Naive thymus-derived CD4-positive, alpha-beta T cell (primary cell): Measurements from ENCODE around the gene RCAN1. TPM values are rescaled to one million over a fixed set of nuclear protein-coding genes. Genes with fewer than 3 reads are reported as not detected.

ENCODE experiments used
- ATAC-seq: fragments of 150-1000 bp; cut with Tn5 transposase; 2 replicates; pipeline ENCODE4 v1.10.0; 2021; ENCODE audit warnings: mild to moderate bottlenecking, moderate library complexity
- CTCF ChIA-PET: fragments of 350-600 bp; sonication (Branson Sonifier 250); formaldehyde crosslinking; loops from one replicate; lab custom pipeline; 2021; ENCODE audit warnings: antibody characterized with exemption; lab: Charles Lee
- POLR2A ChIA-PET: fragments of 350-600 bp; sonication (Branson Sonifier 250); formaldehyde crosslinking; loops from one replicate; lab custom pipeline; 2021; ENCODE audit warnings: antibody characterized with exemption, inconsistent platforms; lab: Charles Lee
- DNase-seq, 9 donors: peaks; one replicate each; pipeline versions ENCODE4 v3.0.0 to v3.0.0-alpha.2; 2020 to 2022; ENCODE audit warnings: mixed read lengths in 1 of 9
- H3K27ac ChIP-seq: one replicate; pipeline ENCODE4 v1.7.0; 2013; ENCODE audit warnings: mild to moderate bottlenecking, low read depth, low read length, moderate library complexity
- H3K27me3 ChIP-seq, 2 donors: one replicate each; pipeline ENCODE4 v1.7.0; 2013; ENCODE audit warnings: low read length in 2 of 2, mild to moderate bottlenecking in 2 of 2, moderate library complexity in 2 of 2; ENCODE audit not compliant: control insufficient read depth in 2 of 2, insufficient read depth in 2 of 2
- H3K36me3 ChIP-seq, 3 experiments: 1 replicate in 2 of 3; 2 replicates in 1 of 3; pipeline ENCODE4 v1.7.0; 2013; ENCODE audit warnings: low read length in 3 of 3, mild to moderate bottlenecking in 3 of 3, moderate library complexity in 1 of 3; ENCODE audit not compliant: insufficient read depth in 3 of 3, control insufficient read depth in 2 of 3
- H3K4me1 ChIP-seq, 2 donors: one replicate each; pipeline ENCODE4 v1.7.0; 2013; ENCODE audit warnings: low read length in 2 of 2, mild to moderate bottlenecking in 2 of 2, moderate library complexity in 1 of 2; ENCODE audit not compliant: control insufficient read depth in 2 of 2, insufficient read depth in 2 of 2
- H3K4me3 ChIP-seq: 2 replicates; pipeline ENCODE4 v1.7.0; 2013; ENCODE audit warnings: mild to moderate bottlenecking, low read length
- H3K9me3 ChIP-seq, 3 experiments: 1 replicate in 2 of 3; 2 replicates in 1 of 3; pipeline ENCODE4 v1.7.0; 2013; ENCODE audit warnings: low read length in 3 of 3; ENCODE audit not compliant: control insufficient read depth in 2 of 3
- H3K27ac Mint-ChIP-seq, 9 donors: one replicate each; pipeline ENCODE4 v1.8.0; 2020 to 2022; ENCODE audit warnings: mixed read lengths in 9 of 9, mild to moderate bottlenecking in 8 of 9, moderate library complexity in 5 of 9, inconsistent platforms in 2 of 9
- H3K27me3 Mint-ChIP-seq, 5 donors: one replicate each; pipeline ENCODE4 v1.8.0; 2021 to 2022; ENCODE audit warnings: mixed read lengths in 5 of 5, mild to moderate bottlenecking in 1 of 5
- H3K36me3 Mint-ChIP-seq, 5 donors: one replicate each; pipeline ENCODE4 v1.8.0; 2020 to 2022; ENCODE audit warnings: mixed read lengths in 5 of 5, mild to moderate bottlenecking in 3 of 5, inconsistent platforms in 1 of 5
- H3K4me1 Mint-ChIP-seq, 7 donors: one replicate each; pipeline ENCODE4 v1.8.0; 2020 to 2022; ENCODE audit warnings: mixed read lengths in 7 of 7, mild to moderate bottlenecking in 3 of 7, inconsistent platforms in 1 of 7
- H3K4me3 Mint-ChIP-seq, 10 donors: one replicate each; pipeline ENCODE4 v1.8.0; 2020 to 2022; ENCODE audit warnings: mild to moderate bottlenecking in 10 of 10, mixed read lengths in 10 of 10, moderate library complexity in 6 of 10, inconsistent platforms in 2 of 10
- H3K9me3 Mint-ChIP-seq, 11 donors: one replicate each; pipeline ENCODE4 v1.8.0; 2020 to 2022; ENCODE audit warnings: mixed read lengths in 11 of 11, mild to moderate bottlenecking in 4 of 11, inconsistent platforms in 1 of 11, moderate library complexity in 1 of 11
- intact Hi-C, 2 donors: fragments of 100-400 bp; cut with micrococcal nuclease; formaldehyde crosslinking; loops; one replicate each; pipeline ENCODE4 v1.15.1; 2023
- polyA plus RNA-seq, 2 donors: library from polyadenylated mRNA; unstranded; fragments of 300-500 nt; fragmentation: Illumina TruSeq; gene quantifications; one replicate each; pipeline ENCODE4 v1.2.3, GENCODE V29; 2021
- total RNA-seq, 6 experiments: library from RNA in 5 of 6; stranded (reverse) in 5 of 6; gene quantifications; 1 replicate in 5 of 6; 2 replicates in 1 of 6; pipeline ENCODE4 v1.2.3 and lab custom pipeline; 2021 to 2026

Gene RCAN1
- total and polyA plus RNA-seq, 7 experiments from 2014 or later, result 3.0 to 15.3 (median 5.0) TPM

- POLR2A ChIA-PET, result no interaction called here
- no peaks in the 10 kb centered on the region for H3K4me1 ChIP-seq
- H3K9me3 Mint-ChIP-seq, result peaks cover 0 to 5% (median 0%) of the 10 kb centered on the region in 11 donors
- no peaks in the 10 kb centered on the region for H3K9me3 ChIP-seq
- peak overlapping the region in 1 of 9 donors; percentile 12 for H3K27ac Mint-ChIP-seq
- no peaks in the 10 kb centered on the region for H3K36me3 ChIP-seq
- H3K4me3 Mint-ChIP-seq, result no peak overlapping the region
- peaks cover 0 to 7% (median 0%) of the 10 kb centered on the region in 7 donors for H3K4me1 Mint-ChIP-seq
- ATAC-seq (no peak), DNase-seq (no peak)
- CTCF ChIA-PET, result no interaction called here
- H3K27me3 ChIP-seq, result no peaks in the 10 kb centered on the region
- intact Hi-C loops, result no loop called here
- peaks cover 0 to 11% (median 0%) of the 10 kb centered on the region in 5 donors for H3K36me3 Mint-ChIP-seq
- H3K4me3 ChIP-seq, result no peak overlapping the region
- H3K27me3 Mint-ChIP-seq, result no peaks in the 10 kb centered on the region
- no peak overlapping the region for H3K27ac ChIP-seq
These were observed 71.9 kb downstream of the RCAN1 start for GRCh38 chr21:34543017-34543416.

GRCh38 chr21:34540206-34540605 lies 74.7 kb downstream of the RCAN1 start:
- Mint-ChIP-seq H3K36me3 (peaks cover 0 to 14% (median 6%) of the 10 kb centered on the region in 5 donors), H3K4me3 (no peak overlapping the region), H3K9me3 (peaks cover 0 to 5% (median 0%) of the 10 kb centered on the region in 11 donors), H3K27me3 (no peaks in the 10 kb centered on the region), H3K4me1 (no peaks in the 10 kb centered on the region), H3K27ac (no peak overlapping the region)
- H3K36me3 ChIP-seq, result no peaks in the 10 kb centered on the region
- no peaks in the 10 kb centered on the region for H3K4me1 ChIP-seq
- POLR2A ChIA-PET, result no interaction called here
- intact Hi-C loops, result no loop called here
- DNase-seq (no peak), ATAC-seq (no peak)
- H3K27me3 ChIP-seq, result no peaks in the 10 kb centered on the region
- no peak overlapping the region for H3K4me3 ChIP-seq
- no peaks in the 10 kb centered on the region for H3K9me3 ChIP-seq
- H3K27ac ChIP-seq, result no peak overlapping the region
- CTCF ChIA-PET, result no interaction called here

GRCh38 chr21:34537838-34538237 lies 77.1 kb downstream of the RCAN1 start:
- Mint-ChIP-seq H3K4me1 (peaks cover 0 to 10% (median 0%) of the 10 kb centered on the region in 7 donors), H3K27me3 (no peaks in the 10 kb centered on the region), H3K36me3 (peaks cover 0 to 18% (median 6%) of the 10 kb centered on the region in 5 donors), H3K4me3 (no peak overlapping the region), H3K27ac (no peak overlapping the region), H3K9me3 (peaks cover 0 to 1% (median 0%) of the 10 kb centered on the region in 11 donors)
- H3K36me3 ChIP-seq, result no peaks in the 10 kb centered on the region
- no peak for ATAC-seq
- intact Hi-C loops, result no loop called here
- H3K27ac ChIP-seq, result no peak overlapping the region
- no peak for DNase-seq
- H3K27me3 ChIP-seq, result no peaks in the 10 kb centered on the region
- CTCF ChIA-PET, result no interaction called here
- POLR2A ChIA-PET, result no interaction called here
- no peak overlapping the region for H3K4me3 ChIP-seq
- H3K9me3 ChIP-seq, result no peaks in the 10 kb centered on the region
- no peaks in the 10 kb centered on the region for H3K4me1 ChIP-seq

GRCh38 chr21:34536820-34537219 lies 78.1 kb downstream of the RCAN1 start:
- ATAC-seq, result no peak
- Histone ChIP-seq H3K4me1 (no peaks in the 10 kb centered on the region), H3K27me3 (no peaks in the 10 kb centered on the region), H3K27ac (no peak overlapping the region), H3K4me3 (no peak overlapping the region), H3K36me3 (no peaks in the 10 kb centered on the region), H3K9me3 (no peaks in the 10 kb centered on the region)
- ChIA-PET CTCF (no interaction called here), POLR2A (no interaction called here)
- no peak overlapping the region for H3K4me3 Mint-ChIP-seq
- no peak overlapping the region for H3K27ac Mint-ChIP-seq
- intact Hi-C loops, result no loop called here
- no peaks in the 10 kb centered on the region for H3K27me3 Mint-ChIP-seq
- DNase-seq, result no peak
- peaks cover 0 to 10% (median 0%) of the 10 kb centered on the region in 7 donors for H3K4me1 Mint-ChIP-seq
- H3K36me3 Mint-ChIP-seq, result peaks cover 0 to 14% (median 0%) of the 10 kb centered on the region in 5 donors
- peaks cover 0 to 1% (median 0%) of the 10 kb centered on the region in 11 donors for H3K9me3 Mint-ChIP-seq

GRCh38 chr21:34536311-34536710 lies 78.6 kb downstream of the RCAN1 start:
- Mint-ChIP-seq H3K27ac (no peak overlapping the region), H3K36me3 (peaks cover 0 to 14% (median 4%) of the 10 kb centered on the region in 5 donors), H3K9me3 (peaks cover 0 to 2% (median 0%) of the 10 kb centered on the region in 11 donors), H3K4me3 (no peak overlapping the region), H3K27me3 (no peaks in the 10 kb centered on the region), H3K4me1 (peaks cover 0 to 10% (median 0%) of the 10 kb centered on the region in 7 donors)
- Histone ChIP-seq H3K9me3 (no peaks in the 10 kb centered on the region), H3K36me3 (no peaks in the 10 kb centered on the region), H3K4me3 (no peak overlapping the region), H3K4me1 (no peaks in the 10 kb centered on the region), H3K27me3 (no peaks in the 10 kb centered on the region), H3K27ac (no peak overlapping the region)
- intact Hi-C loops, result no loop called here
- DNase-seq, result no peak
- no peak for ATAC-seq
- CTCF ChIA-PET, result no interaction called here
- POLR2A ChIA-PET, result no interaction called here

- ATAC-seq (no peak), DNase-seq (no peak)
- Histone ChIP-seq H3K9me3 (no peaks in the 10 kb centered on the region), H3K4me3 (no peak overlapping the region), H3K4me1 (no peaks in the 10 kb centered on the region), H3K27me3 (no peaks in the 10 kb centered on the region), H3K36me3 (no peaks in the 10 kb centered on the region), H3K27ac (no peak overlapping the region)
- ChIA-PET POLR2A (no interaction called here), CTCF (no interaction called here)
- peaks cover 0 to 14% (median 6%) of the 10 kb centered on the region in 5 donors for H3K36me3 Mint-ChIP-seq
- intact Hi-C loops, result no loop called here
- H3K27me3 Mint-ChIP-seq, result no peaks in the 10 kb centered on the region
- no peak overlapping the region for H3K27ac Mint-ChIP-seq
- peaks cover 0 to 6% (median 0%) of the 10 kb centered on the region in 11 donors for H3K9me3 Mint-ChIP-seq
- peaks cover 0 to 10% (median 0%) of the 10 kb centered on the region in 7 donors for H3K4me1 Mint-ChIP-seq
- H3K4me3 Mint-ChIP-seq, result no peak overlapping the region
These were observed 79.0 kb downstream of the RCAN1 start for GRCh38 chr21:34535886-34536285.

- Mint-ChIP-seq H3K4me1 (peaks cover 0 to 10% (median 0%) of the 10 kb centered on the region in 7 donors), H3K9me3 (peaks cover 0 to 6% (median 0%) of the 10 kb centered on the region in 11 donors), H3K4me3 (no peak overlapping the region), H3K27ac (no peak overlapping the region), H3K27me3 (no peaks in the 10 kb centered on the region), H3K36me3 (peaks cover 0 to 14% (median 6%) of the 10 kb centered on the region in 5 donors)
- Histone ChIP-seq H3K4me3 (no peak overlapping the region), H3K27ac (no peak overlapping the region), H3K27me3 (no peaks in the 10 kb centered on the region), H3K9me3 (no peaks in the 10 kb centered on the region), H3K36me3 (no peaks in the 10 kb centered on the region), H3K4me1 (no peaks in the 10 kb centered on the region)
- intact Hi-C loops, result no loop called here
- no peak for DNase-seq
- POLR2A ChIA-PET, result no interaction called here
- CTCF ChIA-PET, result no interaction called here
- ATAC-seq, result peak; percentile 61
These were observed 80.4 kb downstream of the RCAN1 start for GRCh38 chr21:34534522-34534921.
